GM12878 (cell line): ENCODE results near the gene CHMP4A. TPM values are rescaled to one million over a fixed set of nuclear protein-coding genes. Genes with fewer than 3 reads are reported as not detected.

Experiments
- ATAC-seq: fragments of 200-7000 bp; cut with Tn5 transposase; 3 replicates; pipeline ENCODE4 v1.9.1; 2020; ENCODE audit warnings: mild to moderate bottlenecking, moderate library complexity
- BruUV-seq: library from RNA; stranded (reverse); fragments of 400-500 nt; replicated peaks from 2 replicates; lab custom pipeline; 2021; lab: Mats Ljungman, UMichigan
- CTCF ChIA-PET: fragments of 300-600 bp; sonication (Branson Sonifier 250); formaldehyde crosslinking; extraction: SDS; loops from one replicate; lab custom pipeline; 2021; ENCODE audit warnings: inconsistent platforms; lab: Yijun Ruan, JAX
- POLR2A ChIA-PET: fragments of 350-600 bp; formaldehyde crosslinking; extraction: SDS; loops from one replicate; lab custom pipeline; 2021; ENCODE audit warnings: inconsistent platforms; lab: Charles Lee
- RAD21 ChIA-PET: fragments of 300-600 bp; sonication (Branson Sonifier 250); formaldehyde crosslinking; loops from one replicate; lab custom pipeline; 2023; ENCODE audit warnings: antibody characterized with exemption; ENCODE audit not compliant: unreplicated experiment; lab: Charles Lee
- SMC1A ChIA-PET: fragments of 300-600 bp; sonication (Branson Sonifier 250); formaldehyde crosslinking; loops from one replicate; lab custom pipeline; 2023; ENCODE audit not compliant: unreplicated experiment, uncharacterized antibody; lab: Charles Lee
- DNase-seq: peaks from one replicate; pipeline ENCODE4 v3.0.0-alpha.2; 2011; ENCODE audit warnings: low read depth, low spot score
- FAIRE-seq: peaks from 3 replicates; lab custom pipeline; 2011; peaks lifted over from hg19 to GRCh38; lab: Jason Lieb, UNC
- H2AFZ ChIP-seq: 2 replicates; pipeline ENCODE4 v1.6.0; 2011; ENCODE audit warnings: low read depth, low read length, control low read depth; ENCODE audit not compliant: control insufficient read depth
- H3K27ac ChIP-seq: 2 replicates; pipeline ENCODE4 v1.5.1; 2011; ENCODE audit warnings: control low read depth; ENCODE audit not compliant: control insufficient read depth, insufficient read depth
- H3K27me3 ChIP-seq, 2 experiments: replicated peaks in 1 of 2; 2 replicates each; pipeline versions ENCODE4 v1.6.0 to v1.6.1; 2011; ENCODE audit warnings: low read length in 1 of 2; ENCODE audit not compliant: control insufficient read depth in 2 of 2, insufficient read depth in 2 of 2
- H3K36me3 ChIP-seq, 2 experiments: 2 replicates each; pipeline ENCODE4 v1.5.1; 2011; ENCODE audit warnings: low read length in 1 of 2; ENCODE audit not compliant: control insufficient read depth in 2 of 2, insufficient read depth in 2 of 2
- H3K4me1 ChIP-seq: 2 replicates; pipeline ENCODE4 v1.6.1; 2011; ENCODE audit warnings: mild to moderate bottlenecking, low read length, moderate library complexity, mixed read lengths; ENCODE audit not compliant: control insufficient read depth, insufficient read depth
- H3K4me2 ChIP-seq: 2 replicates; pipeline ENCODE4 v1.6.0; 2011; ENCODE audit warnings: control low read depth; ENCODE audit not compliant: control insufficient read depth, insufficient read depth
- H3K4me3 ChIP-seq: fragments of 200-600 bp; sonication (generic); 2 replicates; pipeline ENCODE4 v1.5.1; 2016
- H3K79me2 ChIP-seq: 2 replicates; pipeline ENCODE4 v1.6.0; 2011; ENCODE audit warnings: low read length; ENCODE audit not compliant: control insufficient read depth, insufficient read depth
- H3K9ac ChIP-seq: 2 replicates; pipeline ENCODE4 v1.8.0; 2011; ENCODE audit warnings: low read length, control low read depth, mixed read lengths; ENCODE audit not compliant: control insufficient read depth, insufficient read depth
- H3K9me3 ChIP-seq: replicated peaks from 3 replicates; pipeline ENCODE4 v1.5.1; 2011; ENCODE audit warnings: mild to moderate bottlenecking, low read length; ENCODE audit not compliant: control insufficient read depth, insufficient read depth
- H4K20me1 ChIP-seq: 2 replicates; pipeline ENCODE4 v1.6.0; 2011; ENCODE audit not compliant: control insufficient read depth, insufficient read depth
- HDGF ChIP-seq: fragments of 450-650 bp; IDR thresholded peaks from 2 replicates; pipeline ENCODE4 v1.6.1; 2016; ENCODE audit warnings: antibody characterized with exemption
- IRF3 ChIP-seq: fragments of 450-650 bp; IDR thresholded peaks from 2 replicates; pipeline ENCODE4 v1.6.1; 2014; ENCODE audit warnings: mild to moderate bottlenecking
- PBX3 ChIP-seq: IDR thresholded peaks from 2 replicates; pipeline ENCODE4 v1.6.1; 2011; ENCODE audit warnings: mild to moderate bottlenecking, low read depth, low read length, moderate library complexity; ENCODE audit not compliant: insufficient replicate concordance
- RBBP5 ChIP-seq: fragments of 200-600 bp; sonication (generic); conservative IDR thresholded peaks from 2 replicates; pipeline ENCODE4 v1.6.1; 2016
- TAF1 ChIP-seq: IDR thresholded peaks from 2 replicates; pipeline ENCODE4 v1.6.1; 2011; ENCODE audit warnings: mild to moderate bottlenecking, low read depth, low read length, borderline replicate concordance
- ZBTB40 ChIP-seq: fragments of 450-650 bp; IDR thresholded peaks from 2 replicates; pipeline ENCODE4 v1.6.1; 2016; ENCODE audit warnings: mild to moderate bottlenecking, moderate library complexity, borderline replicate concordance
- WGBS: methylation state at CpG from one replicate; pipeline ENCODE4 v1.1.6; 2016; ENCODE audit warnings: low lambda C conversion rate; ENCODE audit not compliant: insufficient replicate concordance, insufficient coverage; ENCODE audit errors: missing lambda C conversion rate; 5-methylcytosine and 5-hydroxymethylcytosine counted together
- in situ Hi-C: fragments of 300-500 bp; cut with MboI; formaldehyde crosslinking; loops from 9 replicates; pipeline ENCODE4 v1.14.3; 2018; ENCODE audit warnings: mixed read lengths
- intact Hi-C: fragments of 100-400 bp; cut with micrococcal nuclease; formaldehyde crosslinking; loops from one replicate; pipeline ENCODE4 v1.14.2; 2022; ENCODE audit not compliant: unreplicated experiment
- polyA plus RNA-seq, 11 experiments: library from polyadenylated mRNA; depleted of rRNA in 4 of 11; unstranded in 6 of 11; stranded (reverse) in 5 of 11; fragments of >200 nt; fragmentation: Nextera tagmentation in 4 of 11; fragmentation: Illumina TruSeq in 1 of 11; extraction: Ambion mirVana in 4 of 11; extraction: Trizol in 1 of 11; gene quantifications; 1 replicate in 1 of 11; 2 replicates in 10 of 11; pipeline versions ENCODE4 v1.2.1 to v1.2.3, GENCODE V29; 2011 to 2016; ENCODE audit warnings: inconsistent platforms in 2 of 11, missing spikeins in 2 of 11, low read depth in 1 of 11
- total RNA-seq, 4 experiments: library from RNA; depleted of rRNA in 3 of 4; stranded (reverse); fragments of >200 nt in 3 of 4; fragmentation: Illumina TruSeq in 1 of 4; extraction: Trizol in 1 of 4; gene quantifications; 2 replicates each; pipeline versions ENCODE4 v1.2.1 to v1.2.3, GENCODE V29; 2013 to 2021

Gene CHMP4A
- total and polyA plus RNA-seq, 10 of the 15 experiments (the other 5 are each of a cell fraction or from before 2014, with no cell fraction given), result 35.5 to 151 (median 84.7) TPM

- 75% methylated on average over 7 of the region's 7 CpGs for WGBS
- H3K9ac ChIP-seq, result no peak overlapping the region
- H4K20me1 ChIP-seq, result no peaks in the 10 kb centered on the region
- intact Hi-C loops, result no loop called here
- ATAC-seq, result no peak
- H3K4me3 ChIP-seq, result no peak overlapping the region
- ChIA-PET RAD21 (no interaction called here), CTCF (interaction anchor here (0.6 to 2.8 kb wide), 3 partner anchors 11 to 55 kb away, joined by 3 to 16 read pairs (median 4); partner anchors contain the start of gene TINF2), SMC1A (no interaction called here), POLR2A (interaction anchor here (0.6 kb wide), 1 partner anchor 31 kb away, joined by 11 read pairs; no protein-coding TSS in a partner anchor)
- H3K79me2 ChIP-seq, result no peaks in the 10 kb centered on the region
- DNase-seq, result no peak
- no peak for FAIRE-seq
- no peak overlapping the region for H2AFZ ChIP-seq
- no peak overlapping the region for H3K4me2 ChIP-seq
- no peak overlapping the region for H3K27ac ChIP-seq
- TF ChIP-seq TAF1 (no peak), ZBTB40 (no peak), HDGF (no peak), RBBP5 (no peak), PBX3 (no peak), IRF3 (no peak)
- H3K36me3 ChIP-seq, result peaks cover 0 to 3% of the 10 kb centered on the region in 2 experiments; a peak in 2 of 4 replicates
- no peaks in the 10 kb centered on the region for H3K9me3 ChIP-seq
- no peaks in the 10 kb centered on the region for H3K27me3 ChIP-seq
- no TSS peak for BruUV-seq
- in situ Hi-C loops, result no loop called here
- H3K4me1 ChIP-seq, result peaks cover 22% of the 10 kb centered on the region
Measured at GRCh38 chr14:24253936-24254335, 40.6 kb upstream of the CHMP4A start.
